Calu3 (cell line): ENCODE results near the gene MXRA8. TPM values are rescaled to one million over a fixed set of nuclear protein-coding genes. Genes with fewer than 3 reads are reported as not detected.

Experiments
- BruUV-seq: library from RNA; stranded (reverse); fragments of 400-500 nt; replicated peaks from 2 replicates; lab custom pipeline; 2021; lab: Mats Ljungman, UMichigan
- CTCF ChIA-PET: fragments of 300-600 bp; sonication (Branson Sonifier 250); formaldehyde crosslinking; loops from one replicate; lab custom pipeline; 2022; ENCODE audit warnings: antibody characterized with exemption; lab: Charles Lee
- DNase-seq: peaks from one replicate; pipeline ENCODE4 v3.0.0; 2022
- H3K27ac Mint-ChIP-seq: one replicate; pipeline ENCODE4 v1.8.0; 2022; ENCODE audit warnings: mixed read lengths; ENCODE audit not compliant: unreplicated experiment
- H3K27me3 Mint-ChIP-seq: one replicate; pipeline ENCODE4 v1.8.0; 2022; ENCODE audit warnings: mixed read lengths; ENCODE audit not compliant: unreplicated experiment
- H3K36me3 Mint-ChIP-seq: one replicate; pipeline ENCODE4 v1.8.0; 2022; ENCODE audit warnings: mild to moderate bottlenecking, moderate library complexity, mixed read lengths; ENCODE audit not compliant: insufficient read depth, unreplicated experiment
- H3K4me1 Mint-ChIP-seq: one replicate; pipeline ENCODE4 v1.8.0; 2022; ENCODE audit warnings: mild to moderate bottlenecking, low read depth, mixed read lengths; ENCODE audit not compliant: unreplicated experiment
- H3K4me3 Mint-ChIP-seq: one replicate; pipeline ENCODE4 v1.8.0; 2022; ENCODE audit warnings: mild to moderate bottlenecking, low read depth, moderate library complexity, mixed read lengths; ENCODE audit not compliant: unreplicated experiment
- H3K9me3 Mint-ChIP-seq: one replicate; pipeline ENCODE4 v1.8.0; 2022; ENCODE audit warnings: low read depth, mixed read lengths; ENCODE audit not compliant: unreplicated experiment
- CTCF ChIP-seq: fragments of 200-600 bp; IDR thresholded peaks from one replicate; pipeline ENCODE4 v1.8.0; 2022; ENCODE audit warnings: antibody characterized with exemption; ENCODE audit not compliant: unreplicated experiment
- intact Hi-C: fragments of 100-400 bp; cut with micrococcal nuclease; formaldehyde crosslinking; loops from one replicate; pipeline ENCODE4 v1.10.0; 2022; ENCODE audit not compliant: unreplicated experiment
- total RNA-seq: library from RNA; stranded (reverse); gene quantifications from 2 replicates; pipeline ENCODE4 v1.2.3, GENCODE V29; 2022

Gene MXRA8
- total RNA-seq, 1 experiment from 2014 or later: not detected

- peaks cover 6% of the 10 kb centered on the region for H3K36me3 Mint-ChIP-seq
- no peak overlapping the region for H3K4me3 Mint-ChIP-seq
- intact Hi-C loops: no loop called here
- H3K27ac Mint-ChIP-seq: no peak overlapping the region
- TF ChIP-seq CTCF: no peak
- H3K4me1 Mint-ChIP-seq: peaks cover 10% of the 10 kb centered on the region
- peaks cover 14% of the 10 kb centered on the region for H3K27me3 Mint-ChIP-seq
- peaks cover 4% of the 10 kb centered on the region for H3K9me3 Mint-ChIP-seq
- DNase-seq: no peak
- CTCF ChIA-PET: no interaction called here
- no TSS peak for BruUV-seq
Measured at GRCh38 chr1:1360506-1361169, 2.3 kb upstream of the MXRA8 start.

- intact Hi-C loops: no loop called here
- no peak for TF ChIP-seq CTCF
- no peak overlapping the region for H3K27ac Mint-ChIP-seq
Measured at GRCh38 chr1:1359664-1360468, 1.5 kb upstream of the MXRA8 start.

GRCh38 chr1:1359308-1359663 lies 931 bp upstream of the MXRA8 start:
- DNase-seq: no peak
- TF ChIP-seq CTCF: no peak
- peaks cover 4% of the 10 kb centered on the region for H3K9me3 Mint-ChIP-seq
- intact Hi-C loops: no loop called here
- H3K4me1 Mint-ChIP-seq: peaks cover 10% of the 10 kb centered on the region
- peaks cover 14% of the 10 kb centered on the region for H3K27me3 Mint-ChIP-seq
- H3K27ac Mint-ChIP-seq: no peak overlapping the region
- H3K4me3 Mint-ChIP-seq: no peak overlapping the region
- BruUV-seq: no TSS peak
- CTCF ChIA-PET: no interaction called here
- H3K36me3 Mint-ChIP-seq: peaks cover 6% of the 10 kb centered on the region

More at GRCh38 chr1:1359664-1360468, 1.5 kb upstream of the MXRA8 start:
- Mint-ChIP-seq H3K27me3 (peaks cover 14% of the 10 kb centered on the region), H3K9me3 (peaks cover 4% of the 10 kb centered on the region), H3K36me3 (peaks cover 6% of the 10 kb centered on the region), H3K4me3 (no peak overlapping the region), H3K4me1 (peaks cover 10% of the 10 kb centered on the region)
- CTCF ChIA-PET: no interaction called here
- DNase-seq: no peak
- no TSS peak for BruUV-seq

- DNase-seq: no peak
- no peak for TF ChIP-seq CTCF
- Mint-ChIP-seq H3K4me1 (peaks cover 10% of the 10 kb centered on the region), H3K4me3 (no peak overlapping the region), H3K36me3 (peaks cover 12% of the 10 kb centered on the region), H3K27ac (no peak overlapping the region), H3K9me3 (peaks cover 4% of the 10 kb centered on the region), H3K27me3 (peaks cover 14% of the 10 kb centered on the region)
- no TSS peak for BruUV-seq
- intact Hi-C loops: no loop called here
- CTCF ChIA-PET: no interaction called here
Measured at GRCh38 chr1:1357871-1358432, 403 bp downstream of the MXRA8 start.
